Measurements from ENCODE around the gene OSTC.

DNA sequence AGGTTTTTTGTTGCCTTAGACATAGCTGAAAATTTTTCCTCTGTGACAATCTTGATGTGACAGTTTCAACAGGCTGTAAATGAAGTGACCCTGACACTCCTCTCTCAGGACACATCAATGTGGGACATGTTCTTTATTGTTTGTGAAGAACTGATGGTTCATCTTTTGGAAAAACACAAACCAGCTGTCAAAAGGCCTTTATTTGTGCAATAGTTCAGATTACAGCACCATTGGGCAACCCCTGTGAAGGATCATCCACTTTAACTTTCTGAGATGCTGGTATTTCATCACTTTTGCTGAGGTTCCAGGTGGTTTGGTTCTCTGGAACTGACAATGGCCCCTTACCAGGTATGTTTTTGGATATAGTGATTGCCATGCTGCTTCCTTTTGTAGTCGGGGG is 40.3 kb downstream of the OSTC start:
- TF ChIP-seq, protein P1, sequence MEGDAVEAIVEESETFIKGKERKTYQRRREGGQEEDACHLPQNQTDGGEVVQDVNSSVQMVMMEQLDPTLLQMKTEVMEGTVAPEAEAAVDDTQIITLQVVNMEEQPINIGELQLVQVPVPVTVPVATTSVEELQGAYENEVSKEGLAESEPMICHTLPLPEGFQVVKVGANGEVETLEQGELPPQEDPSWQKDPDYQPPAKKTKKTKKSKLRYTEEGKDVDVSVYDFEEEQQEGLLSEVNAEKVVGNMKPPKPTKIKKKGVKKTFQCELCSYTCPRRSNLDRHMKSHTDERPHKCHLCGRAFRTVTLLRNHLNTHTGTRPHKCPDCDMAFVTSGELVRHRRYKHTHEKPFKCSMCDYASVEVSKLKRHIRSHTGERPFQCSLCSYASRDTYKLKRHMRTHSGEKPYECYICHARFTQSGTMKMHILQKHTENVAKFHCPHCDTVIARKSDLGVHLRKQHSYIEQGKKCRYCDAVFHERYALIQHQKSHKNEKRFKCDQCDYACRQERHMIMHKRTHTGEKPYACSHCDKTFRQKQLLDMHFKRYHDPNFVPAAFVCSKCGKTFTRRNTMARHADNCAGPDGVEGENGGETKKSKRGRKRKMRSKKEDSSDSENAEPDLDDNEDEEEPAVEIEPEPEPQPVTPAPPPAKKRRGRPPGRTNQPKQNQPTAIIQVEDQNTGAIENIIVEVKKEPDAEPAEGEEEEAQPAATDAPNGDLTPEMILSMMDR (IDR thresholded peaks at IDR 0.05; ENCODE audit: low read depth, low read length, poor library complexity, severe bottlenecking): no peak
- TF ChIP-seq EZH2phosphoT487 (IDR thresholded peaks at IDR 0.05; ENCODE audit: borderline replicate concordance, low read length): no peak

Data from DOHH2 (cell line).